Fibroblast of the aortic adventitia (primary cell): ENCODE results near the gene RIIAD1. TPM values are rescaled to one million over a fixed set of nuclear protein-coding genes. Genes with fewer than 3 reads are reported as not detected.
"Not testable (repeated sequence)": the region's sequence is repeated elsewhere in the genome, so short reads cannot be mapped to it uniquely, and the experiment has no call there.

Source experiments
- DNase-seq: peaks from one replicate; pipeline ENCODE4 v3.0.0-alpha.2; 2010; ENCODE audit warnings: low read depth
- H3K4me3 ChIP-seq: 2 replicates; pipeline ENCODE4 v1.5.1; 2011; ENCODE audit warnings: low read depth, mild to moderate bottlenecking, control low read depth, low read length, moderate library complexity
- CTCF ChIP-seq: IDR thresholded peaks from 2 replicates; pipeline ENCODE4 v1.5.1; 2011; ENCODE audit warnings: mild to moderate bottlenecking, low read length, control low read depth, inconsistent platforms; ENCODE audit not compliant: insufficient read depth
- total RNA-seq: library from RNA; depleted of rRNA; stranded (reverse); fragments of >200 nt; gene quantifications from 2 replicates; pipeline ENCODE4 v1.2.3, GENCODE V29; 2012; ENCODE audit warnings: low replicate concordance

The RIIAD1 gene
- total RNA-seq, 1 donor, result not detected

GRCh38 chr1:151759241-151759640, 37.9 kb downstream of the RIIAD1 start:
- DNase-seq, result no peak
- TF ChIP-seq CTCF, result no peak
- H3K4me3 ChIP-seq, result no peak overlapping the region

GRCh38 chr1:151760597-151761385, 39.5 kb downstream of the RIIAD1 start:
- H3K4me3 ChIP-seq, result no peak overlapping the region
- no peak for DNase-seq
- TF ChIP-seq CTCF, result no peak

- H3K4me3 ChIP-seq, result peak within 1 kb of the TSS; percentile 91
- TF ChIP-seq CTCF, result no peak
- DNase-seq, result peak; percentile 69
Measured at GRCh38 chr1:151762941-151763921, 41.9 kb downstream of the RIIAD1 start, which contains the start of gene MRPL9. TSS of gene MRPL9 (minus strand) at chr1:151763496. CDS start at chr1:151763479, 17 bp downstream.

- peak overlapping the region; percentile 91 for H3K4me3 ChIP-seq
- peak; percentile 17 for DNase-seq
- no peak for TF ChIP-seq CTCF
Measured at GRCh38 chr1:151763990-151764389, 42.7 kb downstream of the RIIAD1 start.

DNA sequence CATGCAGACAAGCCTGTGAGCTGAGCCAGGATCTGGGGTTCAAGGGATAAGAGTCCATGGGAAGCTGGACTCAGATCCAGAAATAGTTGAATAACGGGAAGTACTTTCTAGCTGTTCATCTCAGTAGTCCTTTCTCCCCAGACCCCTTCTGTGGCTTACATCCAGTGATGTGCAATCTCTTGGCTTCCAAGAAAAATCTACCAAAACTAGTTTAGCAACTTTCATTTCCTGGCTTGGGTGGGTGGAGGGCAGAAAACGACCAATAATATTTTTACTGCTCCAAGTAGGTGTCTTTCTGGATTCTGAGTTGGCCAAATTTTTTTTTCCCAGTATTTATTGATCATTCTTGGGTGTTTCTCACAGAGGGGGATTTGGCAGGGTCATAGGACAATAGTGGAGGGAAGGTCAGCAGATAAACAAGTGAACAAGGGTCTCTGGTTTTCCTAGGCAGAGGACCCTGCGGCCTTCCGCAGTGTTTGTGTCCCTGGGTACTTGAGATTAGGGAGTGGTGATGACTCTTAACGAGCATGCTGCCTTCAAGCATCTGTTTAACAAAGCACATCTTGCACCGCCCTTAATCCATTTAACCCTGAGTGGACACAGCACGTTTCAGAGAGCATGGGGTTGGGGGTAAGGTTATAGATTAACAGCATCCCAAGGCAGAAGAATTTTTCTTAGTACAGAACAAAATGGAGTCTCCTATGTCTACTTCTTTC, 47.2 kb downstream of the RIIAD1 start:
- DNase-seq, H3K4me3 ChIP-seq: not testable (repeated sequence)

DNA sequence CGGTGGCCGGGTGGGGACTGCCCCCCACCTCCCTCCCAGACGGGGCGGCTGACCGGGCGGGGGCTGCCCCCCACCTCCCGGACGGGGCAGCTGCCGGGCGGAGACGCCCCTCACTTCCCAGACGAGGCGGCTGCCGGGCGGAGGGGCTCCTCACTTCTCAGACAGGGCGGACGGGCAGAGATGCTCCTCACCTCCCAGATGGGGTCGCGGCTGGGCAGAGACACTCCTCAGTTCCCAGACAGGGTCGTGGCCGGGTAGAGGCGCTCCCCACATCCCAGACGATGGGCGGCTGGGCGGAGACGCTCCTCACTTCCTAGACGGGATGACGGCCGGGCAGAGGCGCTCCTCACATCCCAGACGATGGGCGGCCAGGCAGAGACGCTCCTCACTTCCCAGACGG, 47.9 kb downstream of the RIIAD1 start:
- H3K4me3 ChIP-seq, DNase-seq: not testable (repeated sequence)

DNA sequence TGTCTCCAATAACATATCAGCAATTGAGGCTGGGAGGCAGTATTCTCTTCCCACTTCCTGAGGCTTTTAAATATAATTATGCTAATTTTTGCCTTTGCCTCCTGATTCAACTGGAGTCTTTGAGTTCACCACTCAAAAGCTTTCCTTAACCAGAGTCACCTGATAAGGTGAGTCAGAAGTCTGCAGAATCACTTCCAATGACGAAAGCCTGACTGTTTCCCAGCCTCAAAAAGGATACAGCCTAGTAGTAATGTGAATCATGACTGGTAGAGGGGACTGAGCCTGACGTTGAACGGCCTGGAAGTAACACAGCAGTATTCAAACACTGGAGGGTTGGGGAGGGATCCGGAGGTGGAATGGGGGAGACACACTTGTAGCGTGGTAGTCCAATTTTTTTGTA, 52.4 kb downstream of the RIIAD1 start:
- H3K4me3 ChIP-seq, result no peak overlapping the region
- DNase-seq, result peak; percentile 46
- TF ChIP-seq CTCF, result no peak
